CD4-positive, CD25-positive, alpha-beta regulatory T cell (primary cell): ENCODE measurements around the gene SDCCAG8. TPM values are rescaled to one million over a fixed set of nuclear protein-coding genes. Genes with fewer than 3 reads are reported as not detected.

Experiments used
- ATAC-seq, 2 donors: fragments of 150-1000 bp; cut with Tn5 transposase; one replicate each; pipeline ENCODE4 v1.10.0; 2021; ENCODE audit warnings: low read depth in 2 of 2, moderate number of reproducible peaks in 2 of 2, moderate library complexity in 1 of 2
- DNase-seq, 3 donors: peaks; one replicate each; pipeline versions ENCODE4 v3.0.0 to v3.0.0-alpha.2; 2012 to 2022; ENCODE audit warnings: mixed read lengths in 1 of 3
- H3K27ac ChIP-seq: one replicate; pipeline ENCODE4 v1.7.0; 2013; ENCODE audit warnings: mild to moderate bottlenecking, low read length; ENCODE audit not compliant: insufficient read depth, poor library complexity, severe bottlenecking
- H3K27me3 ChIP-seq: one replicate; pipeline ENCODE4 v1.7.0; 2013; ENCODE audit warnings: low read length; ENCODE audit not compliant: control insufficient read depth, insufficient read depth
- H3K36me3 ChIP-seq: one replicate; pipeline ENCODE4 v1.7.0; 2013; ENCODE audit warnings: mild to moderate bottlenecking, low read length, moderate library complexity; ENCODE audit not compliant: control insufficient read depth, insufficient read depth
- H3K4me1 ChIP-seq: 2 replicates; pipeline ENCODE4 v1.7.0; 2013; ENCODE audit warnings: mild to moderate bottlenecking, low read length; ENCODE audit not compliant: insufficient read depth, control insufficient read depth, poor library complexity, severe bottlenecking
- H3K4me3 ChIP-seq: one replicate; pipeline ENCODE4 v1.7.0; 2013; ENCODE audit warnings: low read depth, mild to moderate bottlenecking, low read length, moderate library complexity
- H3K9me3 ChIP-seq, 2 experiments: 1 replicate in 1 of 2; 2 replicates in 1 of 2; pipeline ENCODE4 v1.7.0; 2013; ENCODE audit warnings: low read length in 2 of 2, mild to moderate bottlenecking in 1 of 2, moderate library complexity in 1 of 2; ENCODE audit not compliant: control insufficient read depth in 2 of 2
- H3K27ac Mint-ChIP-seq, 3 donors: one replicate each; pipeline ENCODE4 v1.8.0; 2020 to 2022; ENCODE audit warnings: mild to moderate bottlenecking in 3 of 3, mixed read lengths in 3 of 3, moderate library complexity in 2 of 3
- H3K27me3 Mint-ChIP-seq: one replicate; pipeline ENCODE4 v1.8.0; 2022; ENCODE audit warnings: mild to moderate bottlenecking, mixed read lengths
- H3K36me3 Mint-ChIP-seq: one replicate; pipeline ENCODE4 v1.8.0; 2020; ENCODE audit warnings: mixed read lengths
- H3K4me1 Mint-ChIP-seq, 4 donors: one replicate each; pipeline ENCODE4 v1.8.0; 2020 to 2022; ENCODE audit warnings: mixed read lengths in 4 of 4, mild to moderate bottlenecking in 1 of 4
- H3K4me3 Mint-ChIP-seq, 4 donors: one replicate each; pipeline ENCODE4 v1.8.0; 2020 to 2022; ENCODE audit warnings: mild to moderate bottlenecking in 4 of 4, mixed read lengths in 4 of 4, moderate library complexity in 3 of 4
- H3K9me3 Mint-ChIP-seq, 7 donors: one replicate each; pipeline ENCODE4 v1.8.0; 2020 to 2022; ENCODE audit warnings: mixed read lengths in 7 of 7, mild to moderate bottlenecking in 3 of 7, moderate library complexity in 2 of 7
- polyA plus RNA-seq, 4 donors: library from polyadenylated mRNA; unstranded; fragments of 300-500 nt; fragmentation: Illumina TruSeq; gene quantifications; one replicate each; pipeline ENCODE4 v1.2.3, GENCODE V29; 2021
- total RNA-seq: library from RNA; stranded (reverse); gene quantifications from one replicate; pipeline ENCODE4 v1.2.3, GENCODE V29; 2022

The SDCCAG8 gene
- total and polyA plus RNA-seq, 5 donors from 2014 or later = 19.4 to 28.5 (median 22.7) TPM

GRCh38 chr1:243508303-243508713, 252.5 kb downstream of the SDCCAG8 start:
- peaks cover 18% of the 10 kb centered on the region for H3K36me3 ChIP-seq
- H3K4me1 ChIP-seq = no peaks in the 10 kb centered on the region
- peak overlapping the region in 1 of 3 donors; percentile 44 for H3K27ac Mint-ChIP-seq
- peak in 2 of 3 donors; percentile 15 for DNase-seq
- H3K9me3 Mint-ChIP-seq = no peaks in the 10 kb centered on the region
- no peaks in the 10 kb centered on the region for H3K27me3 Mint-ChIP-seq
- H3K4me3 Mint-ChIP-seq = peak overlapping the region in 1 of 4 donors; percentile 41
- H3K36me3 Mint-ChIP-seq = peaks cover 43% of the 10 kb centered on the region
- no peak overlapping the region for H3K27ac ChIP-seq
- H3K4me3 ChIP-seq = no peak overlapping the region
- peaks cover 0 to 17% (median 10%) of the 10 kb centered on the region in 4 donors for H3K4me1 Mint-ChIP-seq
- peak; percentile 53 to 63 for ATAC-seq
- H3K9me3 ChIP-seq = no peaks in the 10 kb centered on the region
- no peaks in the 10 kb centered on the region for H3K27me3 ChIP-seq

GRCh38 chr1:243508943-243509342, 253.1 kb downstream of the SDCCAG8 start:
- Mint-ChIP-seq H3K36me3 (peaks cover 36% of the 10 kb centered on the region), H3K27ac (no peak overlapping the region), H3K27me3 (no peaks in the 10 kb centered on the region), H3K4me1 (peaks cover 0 to 20% (median 10%) of the 10 kb centered on the region in 4 donors), H3K9me3 (no peaks in the 10 kb centered on the region), H3K4me3 (no peak overlapping the region)
- Histone ChIP-seq H3K27me3 (no peaks in the 10 kb centered on the region), H3K36me3 (peaks cover 18% of the 10 kb centered on the region), H3K9me3 (no peaks in the 10 kb centered on the region), H3K27ac (no peak overlapping the region), H3K4me3 (no peak overlapping the region), H3K4me1 (no peaks in the 10 kb centered on the region)
- no peak for ATAC-seq
- DNase-seq = no peak

GRCh38 chr1:243510928-243511327, 255.1 kb downstream of the SDCCAG8 start:
- peaks cover 15% of the 10 kb centered on the region for H3K36me3 ChIP-seq
- no peaks in the 10 kb centered on the region for H3K9me3 ChIP-seq
- Mint-ChIP-seq H3K4me3 (no peak overlapping the region), H3K9me3 (no peaks in the 10 kb centered on the region), H3K4me1 (peaks cover 0 to 29% (median 13%) of the 10 kb centered on the region in 4 donors), H3K27ac (no peak overlapping the region), H3K36me3 (peaks cover 26% of the 10 kb centered on the region), H3K27me3 (no peaks in the 10 kb centered on the region)
- H3K4me1 ChIP-seq = no peaks in the 10 kb centered on the region
- ATAC-seq (no peak), DNase-seq (no peak)
- no peak overlapping the region for H3K4me3 ChIP-seq
- no peaks in the 10 kb centered on the region for H3K27me3 ChIP-seq
- H3K27ac ChIP-seq = no peak overlapping the region

GRCh38 chr1:243513726-243514491, 258.1 kb downstream of the SDCCAG8 start:
- Histone ChIP-seq H3K4me3 (no peak overlapping the region), H3K4me1 (no peaks in the 10 kb centered on the region), H3K27me3 (no peaks in the 10 kb centered on the region), H3K27ac (no peak overlapping the region), H3K36me3 (peaks cover 13% of the 10 kb centered on the region), H3K9me3 (peaks cover 0 to 5% of the 10 kb centered on the region in 2 experiments)
- Mint-ChIP-seq H3K27me3 (no peaks in the 10 kb centered on the region), H3K36me3 (peaks cover 36% of the 10 kb centered on the region), H3K4me1 (peaks cover 0 to 23% (median 13%) of the 10 kb centered on the region in 4 donors), H3K27ac (peak overlapping the region; percentile 34 to 60 (median 44)), H3K4me3 (no peak overlapping the region), H3K9me3 (peaks cover 0 to 4% (median 0%) of the 10 kb centered on the region in 7 donors)
- ATAC-seq (no peak), DNase-seq (no peak)

GRCh38 chr1:243514927-243515326, 259.1 kb downstream of the SDCCAG8 start:
- peaks cover 0 to 18% (median 13%) of the 10 kb centered on the region in 4 donors for H3K4me1 Mint-ChIP-seq
- DNase-seq (no peak), ATAC-seq (no peak)
- H3K36me3 Mint-ChIP-seq = peaks cover 33% of the 10 kb centered on the region
- H3K4me3 Mint-ChIP-seq = no peak overlapping the region
- H3K9me3 ChIP-seq = peaks cover 0 to 5% of the 10 kb centered on the region in 2 experiments
- H3K27me3 Mint-ChIP-seq = no peaks in the 10 kb centered on the region
- peaks cover 13% of the 10 kb centered on the region for H3K36me3 ChIP-seq
- H3K27me3 ChIP-seq = no peaks in the 10 kb centered on the region
- peaks cover 0 to 4% (median 0%) of the 10 kb centered on the region in 7 donors for H3K9me3 Mint-ChIP-seq
- no peak overlapping the region for H3K27ac Mint-ChIP-seq
- H3K4me1 ChIP-seq = no peaks in the 10 kb centered on the region
- H3K4me3 ChIP-seq = no peak overlapping the region
- no peak overlapping the region for H3K27ac ChIP-seq

GRCh38 chr1:243520831-243521230, 265.0 kb downstream of the SDCCAG8 start:
- Mint-ChIP-seq H3K27me3 (no peaks in the 10 kb centered on the region), H3K4me1 (peaks cover 5 to 10% (median 8%) of the 10 kb centered on the region in 4 donors), H3K9me3 (peaks cover 0 to 4% (median 0%) of the 10 kb centered on the region in 7 donors), H3K27ac (no peak overlapping the region), H3K4me3 (no peak overlapping the region), H3K36me3 (peaks cover 21% of the 10 kb centered on the region)
- H3K36me3 ChIP-seq = no peaks in the 10 kb centered on the region
- H3K27me3 ChIP-seq = no peaks in the 10 kb centered on the region
- H3K27ac ChIP-seq = no peak overlapping the region
- ATAC-seq (no peak), DNase-seq (no peak)
- H3K4me1 ChIP-seq = no peaks in the 10 kb centered on the region
- H3K9me3 ChIP-seq = peaks cover 0 to 5% of the 10 kb centered on the region in 2 experiments
- H3K4me3 ChIP-seq = no peak overlapping the region

GRCh38 chr1:243523766-243524165, 267.9 kb downstream of the SDCCAG8 start:
- H3K9me3 ChIP-seq = no peaks in the 10 kb centered on the region
- ATAC-seq (no peak), DNase-seq (no peak)
- no peaks in the 10 kb centered on the region for H3K27me3 ChIP-seq
- no peaks in the 10 kb centered on the region for H3K27me3 Mint-ChIP-seq
- peaks cover 0 to 4% (median 0%) of the 10 kb centered on the region in 7 donors for H3K9me3 Mint-ChIP-seq
- no peaks in the 10 kb centered on the region for H3K36me3 ChIP-seq
- no peak overlapping the region for H3K27ac ChIP-seq
- H3K4me3 Mint-ChIP-seq = no peak overlapping the region
- peaks cover 17% of the 10 kb centered on the region for H3K36me3 Mint-ChIP-seq
- no peak overlapping the region for H3K27ac Mint-ChIP-seq
- H3K4me3 ChIP-seq = no peak overlapping the region
- H3K4me1 ChIP-seq = no peaks in the 10 kb centered on the region
- H3K4me1 Mint-ChIP-seq = peaks cover 5 to 9% (median 6%) of the 10 kb centered on the region in 4 donors
